ENCODE results near the gene TRIM46. TPM values are rescaled to one million over a fixed set of nuclear protein-coding genes. Genes with fewer than 3 reads are reported as not detected.

Gene TRIM46
- total and polyA plus RNA-seq, 8 donors: 0.19 to 4.1 (median 0.39) TPM

DNA sequence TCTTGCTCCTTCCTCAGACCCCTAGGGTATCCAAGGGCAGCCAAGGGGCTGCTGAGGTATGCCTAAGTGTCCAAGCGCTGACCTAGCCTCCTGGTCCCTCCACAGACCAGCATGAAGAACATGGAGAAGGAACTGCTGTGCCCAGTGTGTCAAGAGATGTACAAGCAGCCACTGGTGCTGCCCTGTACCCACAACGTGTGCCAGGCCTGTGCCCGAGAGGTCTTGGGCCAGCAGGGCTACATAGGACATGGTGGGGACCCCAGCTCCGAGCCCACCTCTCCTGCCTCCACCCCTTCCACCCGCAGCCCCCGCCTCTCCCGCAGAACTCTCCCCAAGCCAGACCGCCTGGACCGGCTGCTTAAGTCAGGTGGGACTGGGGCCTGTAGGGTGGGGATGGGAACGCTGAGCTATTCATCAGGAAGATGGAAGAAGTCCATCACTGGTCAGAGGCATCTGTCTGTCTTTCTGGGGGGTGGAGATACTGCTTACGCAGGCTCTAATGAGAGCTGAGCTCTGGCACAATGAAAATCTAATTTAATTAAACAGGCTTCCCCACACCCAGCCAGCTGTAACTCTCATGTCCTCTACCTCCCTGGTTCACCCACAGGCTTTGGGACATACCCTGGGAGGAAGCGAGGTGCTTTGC is 1.8 kb downstream of the TRIM46 start:
- ATAC-seq (no peak), FAIRE-seq (no peak), DNase-seq (peak in 2 of 6 donors; percentile 27 to 79)
- peaks cover 3 to 19% (median 10%) of the 10 kb centered on the region in 3 donors for H3K4me1 ChIP-seq
- 79 to 89% methylated on average over 11 to 12 of the region's 12 CpGs for WGBS, 2 donors
- H3K36me3 ChIP-seq: no peaks in the 10 kb centered on the region
- TF ChIP-seq, protein P1, sequence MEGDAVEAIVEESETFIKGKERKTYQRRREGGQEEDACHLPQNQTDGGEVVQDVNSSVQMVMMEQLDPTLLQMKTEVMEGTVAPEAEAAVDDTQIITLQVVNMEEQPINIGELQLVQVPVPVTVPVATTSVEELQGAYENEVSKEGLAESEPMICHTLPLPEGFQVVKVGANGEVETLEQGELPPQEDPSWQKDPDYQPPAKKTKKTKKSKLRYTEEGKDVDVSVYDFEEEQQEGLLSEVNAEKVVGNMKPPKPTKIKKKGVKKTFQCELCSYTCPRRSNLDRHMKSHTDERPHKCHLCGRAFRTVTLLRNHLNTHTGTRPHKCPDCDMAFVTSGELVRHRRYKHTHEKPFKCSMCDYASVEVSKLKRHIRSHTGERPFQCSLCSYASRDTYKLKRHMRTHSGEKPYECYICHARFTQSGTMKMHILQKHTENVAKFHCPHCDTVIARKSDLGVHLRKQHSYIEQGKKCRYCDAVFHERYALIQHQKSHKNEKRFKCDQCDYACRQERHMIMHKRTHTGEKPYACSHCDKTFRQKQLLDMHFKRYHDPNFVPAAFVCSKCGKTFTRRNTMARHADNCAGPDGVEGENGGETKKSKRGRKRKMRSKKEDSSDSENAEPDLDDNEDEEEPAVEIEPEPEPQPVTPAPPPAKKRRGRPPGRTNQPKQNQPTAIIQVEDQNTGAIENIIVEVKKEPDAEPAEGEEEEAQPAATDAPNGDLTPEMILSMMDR (IDR thresholded peaks at IDR 0.05): no peak
- H3K27me3 ChIP-seq: no peaks in the 10 kb centered on the region
- no peak overlapping the region for H3K4me3 ChIP-seq
- intact Hi-C loops (cut with DNase I): no loop called here
- H3K27ac ChIP-seq: no peak overlapping the region
- H3K9me3 ChIP-seq: no peaks in the 10 kb centered on the region

DNA sequence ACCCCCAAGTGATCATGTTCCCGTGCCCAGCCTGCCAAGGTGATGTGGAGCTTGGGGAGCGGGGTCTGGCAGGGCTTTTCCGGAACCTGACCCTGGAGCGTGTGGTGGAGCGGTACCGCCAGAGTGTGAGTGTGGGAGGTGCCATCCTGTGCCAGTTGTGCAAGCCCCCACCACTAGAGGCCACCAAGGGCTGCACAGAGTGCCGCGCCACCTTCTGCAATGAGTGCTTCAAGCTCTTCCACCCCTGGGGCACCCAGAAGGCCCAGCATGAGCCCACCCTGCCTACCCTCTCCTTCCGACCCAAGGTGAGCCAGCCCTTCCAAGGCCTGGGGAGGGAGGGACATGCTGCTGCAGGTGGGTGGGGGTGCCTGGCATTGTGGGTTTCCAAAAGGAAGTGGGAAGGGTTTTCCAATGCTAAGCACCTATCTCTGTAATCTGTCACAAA is 2.3 kb downstream of the TRIM46 start:
- H3K9me3 ChIP-seq: no peaks in the 10 kb centered on the region
- no peak overlapping the region for H3K27ac ChIP-seq
- H3K27me3 ChIP-seq: no peaks in the 10 kb centered on the region
- intact Hi-C loops (cut with DNase I): no loop called here
- H3K36me3 ChIP-seq: no peaks in the 10 kb centered on the region
- FAIRE-seq (no peak), ATAC-seq (peak in 2 of 4 donors; percentile 7 to 11), DNase-seq (peak in 3 of 6 donors; percentile 24 to 76 (median 40))
- H3K4me3 ChIP-seq: no peak overlapping the region
- 51 to 58% methylated on average over 9 of the region's 9 CpGs for WGBS, 2 donors
- TF ChIP-seq, protein P1 (IDR thresholded peaks at IDR 0.05): no peak
- peaks cover 3 to 19% (median 10%) of the 10 kb centered on the region in 3 donors for H3K4me1 ChIP-seq

DNA sequence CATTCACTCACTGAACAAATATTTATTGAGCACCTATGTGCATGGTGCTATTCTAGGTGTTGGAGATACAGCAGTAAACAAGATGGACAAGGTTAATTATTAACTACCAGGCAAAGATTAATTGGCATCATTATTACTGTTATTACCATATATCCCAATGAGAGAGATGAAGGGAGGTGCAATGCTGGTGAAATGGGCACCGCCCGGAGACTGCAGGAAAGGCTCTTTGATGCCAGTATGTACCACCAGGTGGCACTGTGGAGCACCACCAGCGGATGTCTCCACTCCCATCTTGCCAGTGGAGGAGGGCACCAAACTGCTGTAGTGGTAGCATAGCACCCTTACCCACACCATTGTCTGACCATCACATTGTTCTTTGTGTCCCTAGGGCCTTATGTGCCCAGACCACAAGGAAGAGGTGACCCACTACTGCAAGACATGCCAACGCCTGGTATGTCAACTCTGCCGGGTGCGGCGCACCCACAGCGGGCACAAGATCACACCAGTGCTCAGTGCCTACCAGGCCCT is 3.0 kb downstream of the TRIM46 start:
- intact Hi-C loops (cut with DNase I): no loop called here
- WGBS, 2 donors: 60 to 61% methylated on average over 8 of the region's 8 CpGs
- FAIRE-seq (no peak), DNase-seq (peak; percentile 79 to 93 (median 89)), ATAC-seq (peak; percentile 58 to 77 (median 72))
- TF ChIP-seq, protein P1 (IDR thresholded peaks at IDR 0.05): peak; percentile 89 to 96 (median 93)
- no peaks in the 10 kb centered on the region for H3K36me3 ChIP-seq
- no peak overlapping the region for H3K27ac ChIP-seq
- no peaks in the 10 kb centered on the region for H3K27me3 ChIP-seq
- peaks cover 3 to 19% (median 10%) of the 10 kb centered on the region in 3 donors for H3K4me1 ChIP-seq
- no peaks in the 10 kb centered on the region for H3K9me3 ChIP-seq
- H3K4me3 ChIP-seq: no peak overlapping the region

DNA sequence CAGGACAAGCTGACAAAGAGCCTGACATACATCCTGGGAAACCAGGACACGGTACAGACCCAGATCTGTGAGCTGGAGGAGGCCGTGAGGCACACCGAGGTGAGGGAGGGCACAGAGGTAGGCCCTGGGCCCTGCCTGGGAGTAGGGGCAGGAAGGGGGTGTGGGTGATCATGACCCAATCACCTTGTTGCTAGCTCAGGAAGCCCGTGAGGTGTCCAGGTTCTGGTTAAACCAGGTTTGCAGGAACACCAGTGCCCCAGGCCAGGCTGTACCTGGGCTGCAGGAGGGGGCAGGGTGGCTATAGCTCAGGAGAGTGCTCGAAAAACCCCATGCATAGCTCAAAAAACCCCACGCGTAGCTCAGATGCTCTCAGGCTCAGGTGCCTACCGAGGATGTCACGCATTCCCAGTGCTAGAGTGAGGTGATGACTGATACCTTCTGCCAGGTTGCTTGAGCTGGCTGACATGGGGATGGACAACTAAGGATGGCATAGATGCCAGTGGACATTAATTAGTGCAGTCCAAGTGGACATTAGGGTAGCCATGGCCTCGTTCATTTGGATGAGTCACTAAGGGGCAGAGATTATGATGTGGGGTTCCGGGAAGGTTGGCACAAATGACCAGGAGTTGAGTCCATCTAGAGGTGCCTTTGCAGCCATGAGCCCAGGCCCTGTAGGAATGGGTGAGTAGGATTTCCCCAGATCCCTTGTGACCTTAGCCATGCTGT is 3.7 kb downstream of the TRIM46 start:
- H3K36me3 ChIP-seq: no peaks in the 10 kb centered on the region
- WGBS, 2 donors: 60 to 67% methylated on average over 11 of the region's 11 CpGs
- no peak for FAIRE-seq
- H3K27me3 ChIP-seq: no peaks in the 10 kb centered on the region
- no peak overlapping the region for H3K4me3 ChIP-seq
- no peak overlapping the region for H3K27ac ChIP-seq
- intact Hi-C loops (cut with DNase I): no loop called here
- no peaks in the 10 kb centered on the region for H3K9me3 ChIP-seq
- no peak for ATAC-seq
- DNase-seq: peak in 5 of 6 donors; percentile 17 to 47 (median 38)
- H3K4me1 ChIP-seq: peaks cover 0 to 12% (median 10%) of the 10 kb centered on the region in 3 donors
- TF ChIP-seq, protein P1 (IDR thresholded peaks at IDR 0.05): no peak
